Left lung (tissue), 10 donors: ENCODE measurements around the gene GSK3B. TPM values are rescaled to one million over a fixed set of nuclear protein-coding genes. Genes with fewer than 3 reads are reported as not detected.

Experiments
- ATAC-seq: fragments of 200-7000 bp; cut with Tn5 transposase; one replicate; pipeline ENCODE4 v1.9.1; 2020; ENCODE audit warnings: moderate library complexity
- DNase-seq, 4 donors: peaks; one replicate each; pipeline ENCODE4 v3.0.0-alpha.2; 2013 to 2020
- H3K27ac ChIP-seq, 2 donors: fragments of 200-600 bp; sonication (generic) in 1 of 2; one replicate each; pipeline versions ENCODE4 v1.5.0 to v1.8.0; 2020 to 2021
- H3K27me3 ChIP-seq, 2 donors: fragments of 200-600 bp; sonication (generic) in 1 of 2; one replicate each; pipeline versions ENCODE4 v1.5.0 to v1.8.0; 2020 to 2021
- H3K36me3 ChIP-seq, 2 donors: fragments of 200-600 bp; sonication (generic) in 1 of 2; one replicate each; pipeline versions ENCODE4 v1.5.0 to v1.8.0; 2020 to 2021
- H3K4me1 ChIP-seq, 2 donors: fragments of 200-600 bp; one replicate each; pipeline ENCODE4 v1.8.0; 2021
- H3K4me3 ChIP-seq, 2 donors: fragments of 200-600 bp; sonication (generic) in 1 of 2; one replicate each; pipeline versions ENCODE4 v1.5.0 to v1.8.0; 2020 to 2021; ENCODE audit warnings: mild to moderate bottlenecking in 1 of 2
- H3K9me3 ChIP-seq, 2 donors: fragments of 200-600 bp; sonication (generic) in 1 of 2; one replicate each; pipeline versions ENCODE4 v1.5.0 to v1.8.0; 2020 to 2021
- intact Hi-C, 2 donors: fragments of 100-400 bp; cut with DNase I; formaldehyde crosslinking; loops; one replicate each; pipeline versions ENCODE4 v1.11.2 to v1.14.2; 2022
- polyA plus RNA-seq, 6 donors: library from polyadenylated mRNA; unstranded; fragments of 120-200 nt; gene quantifications; one replicate each; pipeline ENCODE4 v1.2.1, GENCODE V29; 2013; ENCODE audit not compliant: insufficient read length in 6 of 6
- total RNA-seq, 2 donors: library from RNA; stranded (reverse); fragmentation: NEBNext Ultra II Directional; extraction: Animal tissue kit (Norgen Biotek cat#: 25700); gene quantifications; one replicate each; pipeline ENCODE4 v1.2.1, GENCODE V29; 2021
- TF ChIP-seq, protein P1 (sequence below), 2 donors: fragments of 200-600 bp; sonication (generic) in 1 of 2; IDR thresholded peaks; one replicate each; pipeline versions ENCODE4 v1.5.0 to v1.8.0; 2021; ENCODE audit warnings: antibody characterized with exemption in 2 of 2
- donor health status: DM: no; HTN: yes; CAD: no.
- donor health status: DM: no; HTN: no; CAD: no.

GSK3B gene
- total and polyA plus RNA-seq, 8 donors = 39.2 to 53.0 (median 42.4) TPM

- intact Hi-C loops = no loop called here
- no peak overlapping the region for H3K27ac ChIP-seq
- H3K4me3 ChIP-seq = no peak overlapping the region
- H3K4me1 ChIP-seq = no peaks in the 10 kb centered on the region
- H3K27me3 ChIP-seq = no peaks in the 10 kb centered on the region
- TF ChIP-seq, protein P1, sequence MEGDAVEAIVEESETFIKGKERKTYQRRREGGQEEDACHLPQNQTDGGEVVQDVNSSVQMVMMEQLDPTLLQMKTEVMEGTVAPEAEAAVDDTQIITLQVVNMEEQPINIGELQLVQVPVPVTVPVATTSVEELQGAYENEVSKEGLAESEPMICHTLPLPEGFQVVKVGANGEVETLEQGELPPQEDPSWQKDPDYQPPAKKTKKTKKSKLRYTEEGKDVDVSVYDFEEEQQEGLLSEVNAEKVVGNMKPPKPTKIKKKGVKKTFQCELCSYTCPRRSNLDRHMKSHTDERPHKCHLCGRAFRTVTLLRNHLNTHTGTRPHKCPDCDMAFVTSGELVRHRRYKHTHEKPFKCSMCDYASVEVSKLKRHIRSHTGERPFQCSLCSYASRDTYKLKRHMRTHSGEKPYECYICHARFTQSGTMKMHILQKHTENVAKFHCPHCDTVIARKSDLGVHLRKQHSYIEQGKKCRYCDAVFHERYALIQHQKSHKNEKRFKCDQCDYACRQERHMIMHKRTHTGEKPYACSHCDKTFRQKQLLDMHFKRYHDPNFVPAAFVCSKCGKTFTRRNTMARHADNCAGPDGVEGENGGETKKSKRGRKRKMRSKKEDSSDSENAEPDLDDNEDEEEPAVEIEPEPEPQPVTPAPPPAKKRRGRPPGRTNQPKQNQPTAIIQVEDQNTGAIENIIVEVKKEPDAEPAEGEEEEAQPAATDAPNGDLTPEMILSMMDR (IDR thresholded peaks at IDR 0.05) = no peak
- peaks cover 0 to 9% of the 10 kb centered on the region in 2 donors for H3K9me3 ChIP-seq
- no peak for DNase-seq
- H3K36me3 ChIP-seq = peaks cover 0 to 35% of the 10 kb centered on the region in 2 donors
- ATAC-seq = no peak
These were observed 237.6 kb downstream of the GSK3B start for GRCh38 chr3:119856695-119857094.

DNA sequence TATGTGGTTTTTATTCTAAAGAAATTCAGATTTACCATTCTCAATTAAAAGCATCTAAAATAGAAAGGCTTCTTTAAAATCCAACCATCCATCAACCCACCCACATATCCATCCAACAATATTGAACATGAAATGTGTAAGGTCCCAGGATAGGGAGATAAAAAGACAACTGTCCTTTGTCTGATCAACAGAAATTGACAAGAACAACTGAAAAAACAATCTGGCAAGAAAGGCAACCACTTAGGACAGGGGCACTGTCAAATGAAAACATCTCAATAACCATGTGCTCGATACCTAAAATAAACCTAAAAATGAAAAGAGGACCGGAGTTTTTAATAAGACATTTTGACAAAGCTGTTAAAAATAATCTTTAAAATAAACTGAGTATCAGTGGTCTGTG is 245.1 kb downstream of the GSK3B start:
- intact Hi-C loops = no loop called here
- Histone ChIP-seq H3K4me1 (no peaks in the 10 kb centered on the region), H3K9me3 (no peaks in the 10 kb centered on the region), H3K4me3 (no peak overlapping the region), H3K27me3 (no peaks in the 10 kb centered on the region), H3K27ac (no peak overlapping the region), H3K36me3 (no peaks in the 10 kb centered on the region)
- ATAC-seq = no peak
- DNase-seq = no peak
- TF ChIP-seq, protein P1 (IDR thresholded peaks at IDR 0.05) = no peak

- Histone ChIP-seq H3K9me3 (no peaks in the 10 kb centered on the region), H3K27me3 (no peaks in the 10 kb centered on the region), H3K27ac (no peak overlapping the region), H3K4me1 (no peaks in the 10 kb centered on the region), H3K4me3 (no peak overlapping the region), H3K36me3 (peaks cover 0 to 11% of the 10 kb centered on the region in 2 donors)
- intact Hi-C loops = no loop called here
- ATAC-seq (no peak), DNase-seq (no peak)
- TF ChIP-seq, protein P1 (IDR thresholded peaks at IDR 0.05) = no peak
These were observed 252.3 kb downstream of the GSK3B start for GRCh38 chr3:119841808-119842471.

GRCh38 chr3:119835556-119835955 is 258.7 kb downstream of the GSK3B start:
- H3K4me1 ChIP-seq = peaks cover 0 to 4% of the 10 kb centered on the region in 2 donors
- ATAC-seq (no peak), DNase-seq (no peak)
- intact Hi-C loops = no loop called here
- TF ChIP-seq, protein P1 (IDR thresholded peaks at IDR 0.05) = no peak
- H3K36me3 ChIP-seq = no peaks in the 10 kb centered on the region
- no peak overlapping the region for H3K4me3 ChIP-seq
- no peak overlapping the region for H3K27ac ChIP-seq
- H3K27me3 ChIP-seq = no peaks in the 10 kb centered on the region
- H3K9me3 ChIP-seq = no peaks in the 10 kb centered on the region

- intact Hi-C loops = no loop called here
- H3K27ac ChIP-seq = no peak overlapping the region
- TF ChIP-seq, protein P1 (IDR thresholded peaks at IDR 0.05) = no peak
- no peaks in the 10 kb centered on the region for H3K27me3 ChIP-seq
- H3K36me3 ChIP-seq = no peaks in the 10 kb centered on the region
- peaks cover 0 to 4% of the 10 kb centered on the region in 2 donors for H3K4me1 ChIP-seq
- peak; percentile 36 for ATAC-seq
- no peak for DNase-seq
- H3K4me3 ChIP-seq = no peak overlapping the region
- H3K9me3 ChIP-seq = no peaks in the 10 kb centered on the region
These were observed 259.4 kb downstream of the GSK3B start for GRCh38 chr3:119834754-119835370.
